Gastroesophageal sphincter (tissue), 4 donors: ENCODE results near the gene OR52N1. TPM values are rescaled to one million over a fixed set of nuclear protein-coding genes. Genes with fewer than 3 reads are reported as not detected.

Source experiments
- ATAC-seq: fragments of 150-250 bp; one replicate; pipeline ENCODE4 v1.9.1; 2016; ENCODE audit warnings: mild to moderate bottlenecking, moderate library complexity
- H3K27ac ChIP-seq, 4 donors: fragments of 200-600 bp; sonication (generic) in 3 of 4; 1 replicate in 3 of 4; 2 replicates in 1 of 4; pipeline ENCODE4 v1.5.1; 2016 to 2019
- H3K27me3 ChIP-seq: fragments of 200-600 bp; sonication (generic); one replicate; pipeline ENCODE4 v1.5.1; 2019
- H3K36me3 ChIP-seq, 2 donors: fragments of 200-600 bp; sonication (generic); one replicate each; pipeline ENCODE4 v1.5.1; 2019; ENCODE audit warnings: control low read depth in 1 of 2
- H3K4me1 ChIP-seq, 3 donors: fragments of 200-600 bp; sonication (generic); 1 replicate in 2 of 3; 2 replicates in 1 of 3; pipeline ENCODE4 v1.5.1; 2016 to 2019; ENCODE audit warnings: control low read depth in 2 of 3
- H3K4me3 ChIP-seq, 2 donors: fragments of 200-600 bp; sonication (generic); one replicate each; pipeline ENCODE4 v1.5.1; 2019; ENCODE audit warnings: mild to moderate bottlenecking in 1 of 2, moderate library complexity in 1 of 2
- H3K9me3 ChIP-seq, 3 donors: fragments of 200-600 bp; sonication (generic); one replicate each; pipeline ENCODE4 v1.5.1; 2017 to 2019; ENCODE audit warnings: control low read depth in 2 of 3
- EP300 ChIP-seq: sonication (generic); formaldehyde crosslinking; IDR thresholded peaks from one replicate; pipeline ENCODE4 v1.6.1; 2017; ENCODE audit warnings: antibody characterized with exemption, mild to moderate bottlenecking
- POLR2A ChIP-seq, 2 donors: fragments of 450-650 bp; IDR thresholded peaks; one replicate each; pipeline ENCODE4 v1.6.1; 2017; ENCODE audit warnings: antibody characterized with exemption in 2 of 2, mild to moderate bottlenecking in 2 of 2, moderate library complexity in 1 of 2
- POLR2AphosphoS5 ChIP-seq: sonication (generic); formaldehyde crosslinking; IDR thresholded peaks from one replicate; pipeline ENCODE4 v1.6.1; 2017; ENCODE audit warnings: antibody characterized with exemption
- WGBS, 2 donors: methylation state at CpG; one replicate each; pipeline ENCODE4 v1.1.5; 2018; ENCODE audit warnings: low coverage in 1 of 2; 5-methylcytosine and 5-hydroxymethylcytosine counted together
- total RNA-seq, 4 donors: library from RNA; depleted of rRNA; stranded (reverse); fragments of >200 nt; gene quantifications; one replicate each; pipeline ENCODE4 v1.1.0, GENCODE V29; 2016
- TF ChIP-seq, protein P1 (sequence below), 4 experiments: fragments of 200-600 bp in 2 of 4; fragments of 450-650 bp in 2 of 4; sonication (generic) in 1 of 4; IDR thresholded peaks; one replicate each; pipeline ENCODE4 v1.5.1; 2017 to 2019; ENCODE audit warnings: antibody characterized with exemption in 4 of 4, mild to moderate bottlenecking in 2 of 4, moderate library complexity in 2 of 4

The OR52N1 gene
- total RNA-seq, 4 donors from 2014 or later = 0.13 TPM; not detected in 3

DNA sequence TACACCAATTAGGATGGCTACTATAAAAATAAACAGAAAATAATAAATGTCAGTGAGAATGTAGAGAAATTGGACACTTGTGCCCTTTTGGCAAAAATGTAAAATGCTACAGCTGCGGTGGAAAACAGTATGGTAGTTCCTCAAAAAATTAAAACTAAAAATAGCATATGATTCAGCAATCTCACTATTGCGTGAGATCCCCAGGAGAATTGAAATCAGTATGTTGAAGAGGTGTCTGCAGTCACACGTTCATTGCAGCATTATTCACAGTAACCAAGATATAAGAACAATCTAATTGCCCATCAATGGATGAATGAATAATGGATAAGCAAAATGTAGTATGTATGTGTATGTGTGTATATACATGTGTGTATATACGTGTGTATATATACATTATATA, 24.5 kb upstream of the OR52N1 start:
- H3K36me3 ChIP-seq = no peaks in the 10 kb centered on the region
- no peaks in the 10 kb centered on the region for H3K9me3 ChIP-seq
- no peak for ATAC-seq
- H3K27ac ChIP-seq = no peak overlapping the region
- WGBS, 2 donors = 39 to 53% methylated on average over 4 of the region's 4 CpGs
- no peak overlapping the region for H3K4me3 ChIP-seq
- H3K27me3 ChIP-seq = no peaks in the 10 kb centered on the region
- TF ChIP-seq POLR2AphosphoS5 (no peak), EP300 (no peak), POLR2A (IDR thresholded peaks at IDR 0.05) (no peak)
- TF ChIP-seq, protein P1, sequence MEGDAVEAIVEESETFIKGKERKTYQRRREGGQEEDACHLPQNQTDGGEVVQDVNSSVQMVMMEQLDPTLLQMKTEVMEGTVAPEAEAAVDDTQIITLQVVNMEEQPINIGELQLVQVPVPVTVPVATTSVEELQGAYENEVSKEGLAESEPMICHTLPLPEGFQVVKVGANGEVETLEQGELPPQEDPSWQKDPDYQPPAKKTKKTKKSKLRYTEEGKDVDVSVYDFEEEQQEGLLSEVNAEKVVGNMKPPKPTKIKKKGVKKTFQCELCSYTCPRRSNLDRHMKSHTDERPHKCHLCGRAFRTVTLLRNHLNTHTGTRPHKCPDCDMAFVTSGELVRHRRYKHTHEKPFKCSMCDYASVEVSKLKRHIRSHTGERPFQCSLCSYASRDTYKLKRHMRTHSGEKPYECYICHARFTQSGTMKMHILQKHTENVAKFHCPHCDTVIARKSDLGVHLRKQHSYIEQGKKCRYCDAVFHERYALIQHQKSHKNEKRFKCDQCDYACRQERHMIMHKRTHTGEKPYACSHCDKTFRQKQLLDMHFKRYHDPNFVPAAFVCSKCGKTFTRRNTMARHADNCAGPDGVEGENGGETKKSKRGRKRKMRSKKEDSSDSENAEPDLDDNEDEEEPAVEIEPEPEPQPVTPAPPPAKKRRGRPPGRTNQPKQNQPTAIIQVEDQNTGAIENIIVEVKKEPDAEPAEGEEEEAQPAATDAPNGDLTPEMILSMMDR (IDR thresholded peaks at IDR 0.05) = no peak
- H3K4me1 ChIP-seq = peaks cover 0 to 7% (median 0%) of the 10 kb centered on the region in 3 donors

DNA sequence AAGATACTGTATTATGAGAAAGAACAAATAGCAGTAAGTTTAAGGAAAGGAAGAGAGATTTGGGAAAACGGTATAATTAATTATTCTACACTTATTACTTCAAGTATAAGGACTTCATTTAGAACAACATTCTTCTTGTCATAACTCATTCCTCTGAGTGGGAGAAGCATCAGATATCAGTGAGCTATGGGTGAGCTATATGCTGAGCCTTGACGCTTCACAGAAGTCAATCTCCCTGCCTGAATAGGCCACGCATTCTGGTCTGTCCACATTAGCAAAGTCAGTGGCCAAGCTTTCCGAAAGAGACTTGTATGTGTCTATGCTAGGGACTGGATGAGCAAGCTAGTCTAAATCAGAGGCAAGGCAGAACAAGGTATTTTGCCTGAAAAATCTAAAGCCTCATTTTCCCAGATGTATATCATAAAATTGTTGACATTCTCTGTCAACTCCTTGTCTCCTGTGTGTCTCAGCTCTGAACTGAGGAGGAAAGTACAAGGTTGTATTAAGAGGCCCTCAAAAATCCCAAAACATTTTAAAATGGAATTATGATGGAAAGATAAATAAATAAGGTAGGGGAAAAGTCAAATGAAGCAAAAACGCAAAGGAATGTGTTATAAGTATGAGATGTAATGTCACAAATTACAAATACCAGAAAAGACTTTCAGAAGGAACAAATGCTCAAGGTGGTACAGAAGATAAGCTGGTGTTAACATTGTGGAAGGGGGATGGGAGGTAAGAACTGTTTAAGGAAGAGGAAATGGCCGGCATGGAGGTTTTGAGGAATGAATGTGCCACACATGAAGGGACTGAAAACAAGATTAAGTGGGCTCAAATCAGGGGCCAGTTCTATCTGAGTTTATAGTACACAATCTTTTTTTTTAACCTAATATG, 19.1 kb upstream of the OR52N1 start:
- TF ChIP-seq, protein P1 (IDR thresholded peaks at IDR 0.05) = no peak
- TF ChIP-seq POLR2A (IDR thresholded peaks at IDR 0.05) (no peak), EP300 (no peak), POLR2AphosphoS5 (no peak)
- peaks cover 9% of the 10 kb centered on the region for H3K27me3 ChIP-seq
- no peak for ATAC-seq
- H3K27ac ChIP-seq = no peak overlapping the region
- H3K4me3 ChIP-seq = no peak overlapping the region
- 62 to 64% methylated on average over 6 of the region's 6 CpGs for WGBS, 2 donors
- peaks cover 0 to 12% (median 0%) of the 10 kb centered on the region in 3 donors for H3K4me1 ChIP-seq
- no peaks in the 10 kb centered on the region for H3K36me3 ChIP-seq
- H3K9me3 ChIP-seq = no peaks in the 10 kb centered on the region

DNA sequence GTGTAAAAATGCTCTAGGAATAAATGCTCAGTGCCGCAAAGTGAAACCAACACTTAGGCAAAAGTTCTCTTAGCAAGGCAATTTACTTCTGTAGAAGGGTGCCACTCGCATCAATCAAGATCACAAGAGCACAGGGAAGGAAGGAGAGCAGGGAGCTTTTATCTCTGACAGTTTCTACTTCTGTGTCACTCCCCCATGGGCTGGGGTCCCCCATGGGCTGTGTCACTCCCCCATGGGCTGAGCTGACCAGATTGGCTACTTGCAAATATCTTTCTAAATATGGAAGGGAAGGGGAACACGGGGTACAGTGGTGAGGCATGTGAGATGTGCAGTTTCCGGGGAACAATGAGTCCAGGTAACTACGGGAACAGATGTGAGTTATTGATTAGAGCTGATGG, 18.1 kb upstream of the OR52N1 start:
- no peaks in the 10 kb centered on the region for H3K9me3 ChIP-seq
- H3K4me3 ChIP-seq = peak overlapping the region; percentile 23 to 45
- peaks cover 9% of the 10 kb centered on the region for H3K27me3 ChIP-seq
- ATAC-seq = no peak
- TF ChIP-seq, protein P1 (IDR thresholded peaks at IDR 0.05) = no peak
- TF ChIP-seq POLR2AphosphoS5 (no peak), EP300 (no peak), POLR2A (IDR thresholded peaks at IDR 0.05) (no peak)
- H3K36me3 ChIP-seq = no peaks in the 10 kb centered on the region
- H3K4me1 ChIP-seq = peaks cover 0 to 12% (median 0%) of the 10 kb centered on the region in 3 donors
- WGBS, 2 donors = 53 to 62% methylated on average over 4 of the region's 5 CpGs
- H3K27ac ChIP-seq = no peak overlapping the region

DNA sequence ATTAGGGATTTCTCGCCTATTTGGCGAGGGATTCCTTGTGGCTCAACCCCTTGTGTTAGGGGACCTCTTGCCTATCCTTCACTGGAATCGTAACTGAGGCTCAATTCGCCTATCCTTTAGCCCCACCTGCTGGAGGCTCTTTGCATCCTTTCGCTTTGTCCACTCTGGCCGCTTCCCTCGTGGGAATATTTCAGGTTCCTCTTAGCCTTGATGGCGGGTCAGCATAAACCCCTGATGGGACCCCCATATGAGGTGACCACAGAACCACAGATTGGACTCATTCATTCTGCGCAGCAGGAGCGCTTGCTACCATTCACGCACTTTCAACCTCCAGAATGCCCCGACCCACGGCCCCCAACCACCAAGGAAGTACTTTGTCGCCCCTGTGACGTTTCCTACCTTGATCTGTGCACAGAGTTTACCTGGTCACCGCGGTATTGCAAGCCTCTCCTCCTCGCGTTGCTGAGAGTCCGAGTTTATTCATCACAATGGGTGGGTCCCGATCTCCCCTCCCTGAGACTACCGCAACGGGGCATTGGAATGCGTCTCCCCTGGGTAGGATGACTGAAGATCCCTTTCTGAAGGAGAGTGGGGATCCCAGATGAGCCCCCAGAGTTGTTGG, 17.5 kb upstream of the OR52N1 start, which contains the start of gene OR52N2:
OR52N2 (plus strand) TSS at position 425 of the 622 bp plus-strand sequence. CDS start 11,412 bp downstream, outside the sequence.
- H3K36me3 ChIP-seq = no peaks in the 10 kb centered on the region
- 0 to 3% methylated on average over 3 to 9 of the region's 24 CpGs for WGBS, 2 donors
- peaks cover 0 to 12% (median 0%) of the 10 kb centered on the region in 3 donors for H3K4me1 ChIP-seq
- H3K9me3 ChIP-seq = no peaks in the 10 kb centered on the region
- peaks cover 9% of the 10 kb centered on the region for H3K27me3 ChIP-seq
- peak; percentile 79 for ATAC-seq
- TF ChIP-seq, protein P1 (IDR thresholded peaks at IDR 0.05) = peak; percentile 55 to 87 (median 70)
- no peak for TF ChIP-seq EP300
- H3K4me3 ChIP-seq = peak within 1 kb of the TSS; percentile 23 to 45
- H3K27ac ChIP-seq = no peak within 1 kb of the TSS
